Measurements from ENCODE around the gene GSPT1.

DNA sequence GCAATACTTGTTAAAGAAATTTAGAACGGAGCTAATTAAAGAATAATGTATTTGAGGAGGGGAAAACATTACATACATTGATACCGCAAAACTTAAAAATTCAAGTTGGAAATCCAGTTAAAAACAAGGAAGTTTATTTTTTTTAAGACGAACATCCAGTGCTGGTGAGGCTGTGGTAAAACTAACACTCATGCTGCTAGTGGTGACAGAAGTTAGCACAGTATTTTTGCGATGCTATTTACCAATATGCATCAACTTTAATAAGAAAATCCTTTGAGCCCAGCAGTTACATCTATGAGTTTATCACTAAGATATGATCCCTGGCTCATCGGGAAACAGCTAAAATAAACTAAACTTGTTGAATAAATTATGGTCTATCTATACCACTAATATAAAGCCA is 31.7 kb downstream of the GSPT1 start:
- TF ChIP-seq, protein P1, sequence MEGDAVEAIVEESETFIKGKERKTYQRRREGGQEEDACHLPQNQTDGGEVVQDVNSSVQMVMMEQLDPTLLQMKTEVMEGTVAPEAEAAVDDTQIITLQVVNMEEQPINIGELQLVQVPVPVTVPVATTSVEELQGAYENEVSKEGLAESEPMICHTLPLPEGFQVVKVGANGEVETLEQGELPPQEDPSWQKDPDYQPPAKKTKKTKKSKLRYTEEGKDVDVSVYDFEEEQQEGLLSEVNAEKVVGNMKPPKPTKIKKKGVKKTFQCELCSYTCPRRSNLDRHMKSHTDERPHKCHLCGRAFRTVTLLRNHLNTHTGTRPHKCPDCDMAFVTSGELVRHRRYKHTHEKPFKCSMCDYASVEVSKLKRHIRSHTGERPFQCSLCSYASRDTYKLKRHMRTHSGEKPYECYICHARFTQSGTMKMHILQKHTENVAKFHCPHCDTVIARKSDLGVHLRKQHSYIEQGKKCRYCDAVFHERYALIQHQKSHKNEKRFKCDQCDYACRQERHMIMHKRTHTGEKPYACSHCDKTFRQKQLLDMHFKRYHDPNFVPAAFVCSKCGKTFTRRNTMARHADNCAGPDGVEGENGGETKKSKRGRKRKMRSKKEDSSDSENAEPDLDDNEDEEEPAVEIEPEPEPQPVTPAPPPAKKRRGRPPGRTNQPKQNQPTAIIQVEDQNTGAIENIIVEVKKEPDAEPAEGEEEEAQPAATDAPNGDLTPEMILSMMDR (IDR thresholded peaks at IDR 0.05) = no peak
- TF ChIP-seq POLR2A (IDR thresholded peaks at IDR 0.05; ENCODE audit: low read depth) = no peak
- TF ChIP-seq POLR2AphosphoS5 (IDR thresholded peaks at IDR 0.05) = no peak
- no peak for TF ChIP-seq EP300 (IDR thresholded peaks at IDR 0.05)

All from esophagus muscularis mucosa (tissue), 4 donors.